Activated T-cell treated with anti-CD3 and anti-CD28 coated beads, Interleukin-2, amount 50 U/mL, for 4 hours (primary cell): Measurements from ENCODE around the gene NUDT3. TPM values are rescaled to one million over a fixed set of nuclear protein-coding genes. Genes with fewer than 3 reads are reported as not detected.
"Not testable (repeated sequence)": the region's sequence is repeated elsewhere in the genome, so short reads cannot be mapped to it uniquely, and the experiment has no call there.

Source experiments
- ATAC-seq, 2 donors: fragments of 200-7000 bp; cut with Tn5 transposase; one replicate each; pipeline ENCODE4 v1.10.0; 2021
- DNase-seq: peaks from one replicate; pipeline ENCODE4 v3.0.0-alpha.2; 2020
- H3K27me3 Mint-ChIP-seq: one replicate; pipeline ENCODE4 v1.8.0; 2021; ENCODE audit warnings: low read depth, mixed read lengths
- H3K36me3 Mint-ChIP-seq: one replicate; pipeline ENCODE4 v1.8.0; 2022; ENCODE audit warnings: mixed read lengths; ENCODE audit not compliant: insufficient read depth
- H3K4me1 Mint-ChIP-seq: one replicate; pipeline ENCODE4 v1.8.0; 2021; ENCODE audit warnings: low read depth, mixed read lengths
- H3K4me3 Mint-ChIP-seq: one replicate; pipeline ENCODE4 v1.8.0; 2021; ENCODE audit warnings: mild to moderate bottlenecking, moderate library complexity, mixed read lengths
- H3K9me3 Mint-ChIP-seq: one replicate; pipeline ENCODE4 v1.8.0; 2021; ENCODE audit warnings: mixed read lengths
- total RNA-seq, 3 donors: library from RNA; stranded (reverse); gene quantifications; one replicate each; pipeline ENCODE4 v1.2.1, GENCODE V29; 2021

Gene NUDT3
- total RNA-seq, 3 donors from 2014 or later = 26.1 to 28.1 (median 26.2) TPM

DNA sequence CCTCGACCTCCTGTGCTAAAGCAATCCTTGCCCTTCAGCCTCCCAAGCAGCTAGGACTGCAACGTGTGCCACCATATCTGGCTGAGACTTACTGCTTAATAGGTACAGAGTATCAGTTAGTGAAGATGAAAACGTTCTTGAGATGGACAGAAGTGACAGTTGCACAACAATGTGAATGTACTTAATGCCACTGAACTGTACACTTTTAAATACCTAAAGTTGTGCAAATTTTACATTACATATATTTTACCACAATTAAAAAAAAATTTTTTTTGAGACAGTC, 25.9 kb downstream of the NUDT3 start:
- H3K4me1 Mint-ChIP-seq = peaks cover 49% of the 10 kb centered on the region
- no peak for ATAC-seq
- no peaks in the 10 kb centered on the region for H3K9me3 Mint-ChIP-seq
- no peak for DNase-seq
- H3K36me3 Mint-ChIP-seq = no peaks in the 10 kb centered on the region
- H3K27me3 Mint-ChIP-seq = no peaks in the 10 kb centered on the region
- no peak overlapping the region for H3K4me3 Mint-ChIP-seq

DNA sequence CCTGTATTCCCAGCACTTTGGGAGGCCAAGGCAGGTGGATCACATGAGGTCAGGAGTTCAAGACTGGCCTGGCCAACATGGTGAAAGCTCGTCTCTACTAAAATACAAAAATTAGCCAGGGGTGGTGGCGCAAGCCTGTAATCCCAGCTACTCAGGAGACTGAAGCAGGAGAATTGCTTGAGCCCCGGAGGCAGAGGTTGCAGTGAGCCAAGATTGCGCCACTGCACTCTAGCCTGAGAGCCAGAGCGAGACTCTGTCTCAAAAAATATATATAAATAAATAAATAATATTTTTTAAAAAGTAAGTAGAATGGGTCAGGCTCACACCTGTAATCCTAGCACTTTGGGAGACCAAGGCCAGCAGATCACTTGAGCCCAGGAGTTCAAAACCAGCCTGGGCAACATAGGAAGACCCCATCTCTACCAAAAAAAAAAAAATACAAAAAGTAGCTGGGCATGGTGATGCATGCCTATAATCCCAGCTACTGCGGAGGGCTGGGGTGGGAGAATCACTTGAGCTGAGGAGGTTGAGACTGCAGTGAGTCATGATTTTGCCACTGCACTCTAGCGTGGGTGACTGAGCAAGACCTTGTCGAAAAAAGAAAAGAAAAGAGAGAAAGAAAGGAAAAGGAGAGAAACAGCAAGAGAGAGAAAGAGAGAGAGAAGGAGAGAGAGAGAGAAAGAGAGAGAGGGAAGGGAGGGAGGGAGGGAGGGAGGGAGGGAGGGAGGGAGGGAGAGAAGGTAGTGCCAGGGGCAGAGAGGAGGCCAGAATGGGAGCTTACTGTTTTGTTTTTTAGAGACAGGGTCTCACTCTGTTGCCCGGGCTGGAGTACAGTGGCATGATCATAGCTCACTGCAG, 26.5 kb downstream of the NUDT3 start:
- not testable (repeated sequence) for ATAC-seq, H3K9me3 Mint-ChIP-seq, H3K4me3 Mint-ChIP-seq, H3K36me3 Mint-ChIP-seq, H3K27me3 Mint-ChIP-seq, DNase-seq
- H3K4me1 Mint-ChIP-seq = peaks cover 49% of the 10 kb centered on the region

DNA sequence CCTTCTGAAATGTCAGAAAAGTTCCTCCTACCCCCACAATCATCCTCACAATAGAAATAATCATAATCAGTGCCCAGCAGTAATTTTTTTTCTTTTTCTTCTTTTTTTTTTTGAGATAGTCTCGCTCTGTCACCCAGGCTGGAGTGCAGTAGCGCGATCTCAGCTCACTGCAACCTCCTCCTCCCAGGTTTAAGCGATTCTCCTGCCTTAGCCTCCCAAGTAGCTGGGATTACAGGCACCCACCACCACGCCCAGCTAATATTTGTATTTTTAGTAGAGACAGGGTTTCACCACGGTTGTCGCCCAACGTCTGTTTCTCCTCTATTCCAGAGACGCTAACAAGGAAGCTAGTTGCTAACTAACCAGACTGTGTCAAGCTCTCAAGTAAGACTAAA, 28.8 kb downstream of the NUDT3 start:
- H3K36me3 Mint-ChIP-seq, H3K4me3 Mint-ChIP-seq, H3K9me3 Mint-ChIP-seq, DNase-seq, H3K27me3 Mint-ChIP-seq, ATAC-seq: not testable (repeated sequence)
- H3K4me1 Mint-ChIP-seq = peaks cover 51% of the 10 kb centered on the region

DNA sequence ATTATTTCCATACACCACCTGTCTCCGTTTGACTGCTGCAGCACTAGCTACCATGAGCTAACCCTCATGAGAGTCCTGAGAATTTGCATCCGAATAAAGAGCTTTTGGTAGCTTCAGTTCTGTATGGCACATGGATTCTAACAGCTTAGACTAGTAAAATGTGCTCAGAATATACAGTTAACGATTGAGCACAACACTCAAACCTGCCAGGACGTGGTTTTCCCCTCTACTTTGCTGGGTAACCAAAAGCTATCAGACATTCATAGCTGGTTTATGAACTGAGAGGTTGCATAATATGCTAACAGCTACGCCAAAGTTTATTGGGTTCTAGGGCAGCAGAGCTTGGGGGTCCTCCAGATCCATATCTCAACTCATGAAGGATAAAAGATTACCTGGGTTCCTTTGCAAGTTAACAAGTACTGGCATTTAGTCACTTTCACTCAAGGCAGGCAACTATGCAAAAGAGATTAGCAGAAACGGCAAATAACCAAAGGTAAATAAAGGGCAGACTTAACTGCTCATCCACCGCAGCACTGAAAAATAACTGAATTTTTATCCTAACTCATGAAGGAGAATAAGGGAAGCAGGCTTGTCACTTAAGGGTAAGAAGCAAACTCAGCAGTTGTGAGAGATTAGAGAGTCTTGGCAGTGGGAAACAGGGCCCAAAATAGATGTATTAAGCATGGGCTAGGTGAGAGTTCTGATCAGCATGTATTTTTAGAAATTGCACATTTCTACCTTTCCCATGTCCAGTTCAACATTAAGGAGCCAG, 29.4 kb downstream of the NUDT3 start:
- Mint-ChIP-seq H3K4me1 (peaks cover 49% of the 10 kb centered on the region), H3K27me3 (no peaks in the 10 kb centered on the region), H3K36me3 (no peaks in the 10 kb centered on the region), H3K9me3 (no peaks in the 10 kb centered on the region), H3K4me3 (no peak overlapping the region)
- ATAC-seq (no peak), DNase-seq (no peak)

DNA sequence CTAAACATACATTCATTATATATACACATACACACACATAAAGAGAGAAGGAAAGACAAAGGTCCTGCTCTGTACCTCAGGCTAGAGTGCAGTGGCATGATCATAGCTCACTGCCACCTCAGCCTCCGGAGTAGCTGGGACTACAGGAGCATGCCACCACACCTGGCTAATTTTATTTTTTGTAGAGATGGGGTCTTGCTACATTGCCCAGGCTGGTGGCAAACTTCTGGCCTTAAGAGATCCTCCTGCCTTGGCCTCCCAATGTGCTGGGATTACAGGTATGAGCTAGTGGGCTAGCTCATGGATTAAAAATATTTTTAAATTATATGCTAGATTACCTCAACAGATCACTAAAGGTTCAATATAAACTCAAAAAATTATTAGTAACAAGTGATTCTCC, 30.3 kb downstream of the NUDT3 start:
- ATAC-seq = no peak
- no peak for DNase-seq
- Mint-ChIP-seq H3K4me3 (no peak overlapping the region), H3K27me3 (no peaks in the 10 kb centered on the region), H3K36me3 (no peaks in the 10 kb centered on the region), H3K9me3 (no peaks in the 10 kb centered on the region), H3K4me1 (peaks cover 46% of the 10 kb centered on the region)

DNA sequence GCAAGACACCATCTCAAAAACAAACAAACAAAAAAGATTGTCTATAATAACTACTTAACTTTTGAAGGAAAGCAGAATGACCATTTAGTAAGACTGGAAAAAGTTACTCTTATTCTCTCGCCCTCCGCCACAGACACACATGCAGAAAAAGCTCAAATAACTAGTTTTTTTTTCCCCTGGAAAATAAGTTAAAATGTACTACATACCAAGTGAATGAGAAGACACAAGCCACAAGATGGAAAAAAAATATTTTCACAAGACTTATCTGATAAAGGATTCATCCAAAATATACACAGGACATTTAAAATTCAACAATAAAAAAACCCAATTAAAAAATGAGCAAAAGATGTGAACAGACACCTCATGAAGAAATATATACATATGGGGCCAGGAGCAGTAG, 31.9 kb downstream of the NUDT3 start:
- ATAC-seq = no peak
- peaks cover 43% of the 10 kb centered on the region for H3K4me1 Mint-ChIP-seq
- H3K4me3 Mint-ChIP-seq = no peak overlapping the region

DNA sequence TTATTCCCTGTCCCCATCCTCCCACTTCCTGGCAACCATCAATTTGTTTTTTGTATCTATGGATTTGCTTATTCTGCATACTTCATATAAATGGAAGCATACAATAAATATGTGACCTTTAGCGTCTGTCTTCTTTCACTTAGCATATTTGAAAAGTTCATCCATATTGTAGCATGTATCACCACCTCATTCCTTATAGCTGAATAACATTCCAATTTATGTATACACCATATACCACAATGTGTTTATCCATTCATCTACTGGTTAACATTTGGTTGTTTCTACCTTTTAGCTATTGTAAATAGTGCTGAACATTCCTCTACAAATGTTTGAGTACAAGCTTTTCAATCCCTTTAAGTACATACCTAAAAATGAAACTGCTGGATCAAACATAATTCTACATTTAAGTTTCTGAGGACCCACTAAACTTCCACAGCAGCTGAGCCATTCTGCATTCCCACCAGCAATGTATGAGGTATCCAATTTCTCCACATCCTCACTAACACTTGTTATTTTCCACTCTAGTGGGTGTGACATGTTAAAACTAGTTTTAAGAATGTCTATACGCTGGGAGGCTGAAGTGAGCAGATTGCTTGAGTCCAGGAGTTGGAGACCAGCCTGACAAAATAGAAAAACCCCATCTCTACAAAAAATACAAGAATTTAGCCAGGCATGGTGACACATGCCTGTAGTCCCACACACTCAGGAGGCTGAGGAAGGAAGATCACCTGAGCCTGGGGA, 32.9 kb downstream of the NUDT3 start:
- Mint-ChIP-seq H3K36me3 (no peaks in the 10 kb centered on the region), H3K9me3 (no peaks in the 10 kb centered on the region), H3K4me3 (no peak overlapping the region), H3K27me3 (no peaks in the 10 kb centered on the region), H3K4me1 (peaks cover 41% of the 10 kb centered on the region)
- no peak for DNase-seq
- no peak for ATAC-seq

More for the DNA sequence above, 31.9 kb downstream of the NUDT3 start:
- no peak for DNase-seq
- no peaks in the 10 kb centered on the region for H3K27me3 Mint-ChIP-seq
- no peaks in the 10 kb centered on the region for H3K36me3 Mint-ChIP-seq
- no peaks in the 10 kb centered on the region for H3K9me3 Mint-ChIP-seq

DNA sequence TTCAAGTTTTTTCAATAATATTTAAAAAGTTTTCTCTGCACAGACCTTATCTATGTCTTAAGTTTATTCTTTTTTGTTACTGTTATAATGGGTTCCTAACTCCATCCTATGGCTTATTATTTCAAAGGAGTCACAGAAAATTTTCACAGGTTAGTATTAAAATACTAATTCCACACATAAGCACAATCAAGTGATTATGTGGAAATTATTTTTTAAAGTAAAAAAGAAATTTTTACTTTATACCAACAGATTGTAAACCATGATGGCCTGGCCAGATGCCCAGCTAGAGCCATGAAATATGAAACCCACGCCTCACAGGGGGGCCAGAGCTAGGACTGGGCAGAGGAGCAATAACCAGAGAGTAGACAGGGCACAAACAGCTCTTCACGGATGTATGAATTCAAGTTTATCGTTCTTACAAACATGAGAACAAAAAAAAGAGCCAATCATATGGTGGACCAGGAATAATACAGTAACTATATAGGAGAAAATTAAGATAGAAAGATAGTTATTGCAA, 34.0 kb downstream of the NUDT3 start:
- Mint-ChIP-seq H3K4me1 (peaks cover 31% of the 10 kb centered on the region), H3K27me3 (no peaks in the 10 kb centered on the region), H3K36me3 (no peaks in the 10 kb centered on the region), H3K9me3 (no peaks in the 10 kb centered on the region), H3K4me3 (no peak overlapping the region)
- DNase-seq (no peak), ATAC-seq (no peak)

DNA sequence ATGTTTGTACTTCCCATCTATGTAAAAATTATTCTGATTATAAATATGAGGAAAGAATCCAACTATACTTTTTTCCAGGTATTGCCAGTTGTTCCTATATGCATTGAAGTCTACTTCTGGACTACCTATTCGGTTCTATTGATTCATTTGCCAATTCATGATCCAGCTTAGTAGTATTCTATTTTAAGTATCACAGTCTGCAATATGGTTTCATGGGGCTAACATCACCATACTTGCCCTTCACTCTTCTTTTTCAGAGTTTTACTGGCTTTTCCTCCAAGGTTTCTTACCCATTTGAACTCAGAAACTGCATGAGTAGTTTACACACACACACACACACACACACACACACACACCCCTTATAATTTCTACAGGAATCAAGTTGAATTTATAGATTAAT, 34.5 kb downstream of the NUDT3 start:
- Mint-ChIP-seq H3K4me1 (peaks cover 28% of the 10 kb centered on the region), H3K4me3 (no peak overlapping the region), H3K36me3 (no peaks in the 10 kb centered on the region), H3K27me3 (no peaks in the 10 kb centered on the region), H3K9me3 (no peaks in the 10 kb centered on the region)
- DNase-seq = no peak
- ATAC-seq = no peak

DNA sequence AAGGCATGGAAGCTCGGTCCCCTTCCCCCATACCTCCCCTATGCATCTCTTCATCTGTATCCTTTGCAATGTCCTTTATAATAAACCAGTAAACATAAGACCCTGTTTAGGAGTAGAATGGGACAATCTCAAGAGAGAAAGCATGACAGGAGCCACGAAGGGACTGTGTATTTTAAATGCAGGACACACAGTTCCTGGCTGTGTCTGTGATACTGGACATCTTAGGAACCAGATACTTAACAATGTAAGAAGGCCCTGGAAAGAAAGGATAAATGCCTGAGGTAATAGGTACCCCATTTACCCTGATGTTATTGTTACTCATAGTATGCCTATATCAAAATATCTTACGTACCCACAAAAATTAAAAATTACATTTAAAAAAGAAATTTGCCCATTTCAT, 36.6 kb downstream of the NUDT3 start:
- DNase-seq = no peak
- no peak for ATAC-seq
- Mint-ChIP-seq H3K27me3 (no peaks in the 10 kb centered on the region), H3K4me1 (peaks cover 16% of the 10 kb centered on the region), H3K9me3 (no peaks in the 10 kb centered on the region), H3K4me3 (no peak overlapping the region), H3K36me3 (no peaks in the 10 kb centered on the region)

DNA sequence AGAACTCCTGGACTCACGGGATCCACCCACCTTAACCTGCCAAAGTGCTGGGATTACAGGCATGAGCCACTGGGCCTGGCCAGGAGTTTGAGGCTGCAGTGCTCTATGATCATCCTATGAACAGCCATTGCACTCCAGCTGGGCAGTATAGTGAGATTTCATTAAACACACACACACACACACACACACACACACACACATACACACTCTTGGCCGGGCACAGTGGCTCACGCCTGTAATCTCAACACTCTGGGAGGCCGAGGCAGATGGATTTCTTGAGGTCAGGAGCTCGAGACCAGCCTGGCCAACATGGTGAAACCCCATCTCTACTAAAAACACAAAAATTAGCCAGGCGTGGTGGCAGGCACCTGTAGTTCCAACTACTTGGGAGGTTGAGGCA, 38.2 kb downstream of the NUDT3 start:
- not testable (repeated sequence) for ATAC-seq, H3K4me3 Mint-ChIP-seq, H3K36me3 Mint-ChIP-seq, H3K27me3 Mint-ChIP-seq, H3K9me3 Mint-ChIP-seq, H3K4me1 Mint-ChIP-seq, DNase-seq

DNA sequence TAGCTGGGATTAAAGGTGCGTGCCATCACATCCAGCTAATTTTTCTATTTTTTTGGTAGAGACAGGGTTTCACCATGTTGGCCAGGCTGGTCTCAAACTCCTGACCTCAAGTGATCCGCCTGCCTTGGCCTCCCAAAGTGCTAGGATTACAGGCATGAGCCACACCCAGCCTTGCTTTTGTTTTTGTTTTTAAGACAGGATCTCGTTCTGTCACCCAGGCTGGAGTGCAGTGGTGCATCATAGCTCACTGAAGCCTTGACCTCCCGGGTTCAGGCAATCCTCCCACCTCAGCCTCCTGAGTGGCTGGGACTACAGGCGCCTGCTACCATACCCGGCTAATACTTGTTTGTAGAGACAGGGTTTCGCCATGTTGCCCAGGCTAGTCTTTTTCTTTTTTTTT, 38.9 kb downstream of the NUDT3 start:
- not testable (repeated sequence) for H3K4me1 Mint-ChIP-seq, ATAC-seq, H3K4me3 Mint-ChIP-seq, H3K27me3 Mint-ChIP-seq, H3K9me3 Mint-ChIP-seq, H3K36me3 Mint-ChIP-seq, DNase-seq

DNA sequence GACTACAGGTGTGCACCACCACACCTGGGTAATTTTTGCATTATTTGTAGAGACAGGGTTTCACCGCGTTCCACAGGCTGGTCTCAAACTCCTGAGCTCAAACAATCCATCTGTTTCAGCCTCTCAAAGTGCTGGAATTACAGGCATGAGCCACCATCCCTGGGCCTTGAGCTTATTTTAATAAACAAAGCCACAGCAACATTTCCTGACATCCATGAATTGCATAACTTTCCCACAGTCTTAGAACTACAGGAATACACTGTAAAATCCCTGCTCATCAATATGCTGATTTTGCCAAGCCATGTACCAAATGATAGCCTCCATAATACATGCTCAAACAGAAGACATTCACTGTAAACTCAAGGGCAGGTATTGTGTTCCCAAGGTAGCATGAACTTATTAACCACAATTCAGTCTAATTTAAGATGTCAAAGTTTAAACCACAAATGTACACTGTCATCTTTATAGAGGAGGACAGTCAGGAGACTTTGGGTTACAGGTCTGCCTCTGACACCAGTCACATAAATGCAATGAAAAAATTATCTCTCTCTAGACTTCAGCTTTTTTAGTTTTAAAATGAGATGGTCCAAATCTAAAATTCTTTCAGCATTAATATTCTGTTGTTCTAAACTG, 40.0 kb downstream of the NUDT3 start:
- H3K36me3 Mint-ChIP-seq = peaks cover 2% of the 10 kb centered on the region
- no peaks in the 10 kb centered on the region for H3K9me3 Mint-ChIP-seq
- ATAC-seq (no peak), DNase-seq (no peak)
- H3K27me3 Mint-ChIP-seq = no peaks in the 10 kb centered on the region
- peaks cover 9% of the 10 kb centered on the region for H3K4me1 Mint-ChIP-seq
- no peak overlapping the region for H3K4me3 Mint-ChIP-seq

DNA sequence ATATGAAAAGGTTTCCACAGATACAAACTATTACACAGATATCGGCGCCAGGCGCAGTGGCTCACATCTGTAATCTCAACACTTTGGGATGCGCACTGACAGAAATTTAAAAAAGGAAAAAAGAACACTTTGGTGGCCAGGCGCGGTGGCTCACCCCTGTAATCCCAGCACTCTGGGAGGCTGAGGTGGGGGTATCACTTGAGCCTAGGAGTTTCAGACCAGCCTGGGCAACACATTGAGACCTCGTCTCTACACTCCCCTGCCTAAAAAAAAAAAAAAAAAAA, 41.6 kb downstream of the NUDT3 start:
- no peak for ATAC-seq

More for the DNA sequence above, 41.6 kb downstream of the NUDT3 start:
- Mint-ChIP-seq H3K36me3 (peaks cover 3% of the 10 kb centered on the region), H3K27me3 (no peaks in the 10 kb centered on the region), H3K4me3 (no peak overlapping the region), H3K4me1 (peaks cover 19% of the 10 kb centered on the region), H3K9me3 (no peaks in the 10 kb centered on the region)
- no peak for DNase-seq
